GM23338 (cell line): Measurements from ENCODE around the gene SPOCK2. TPM values are rescaled to one million over a fixed set of nuclear protein-coding genes. Genes with fewer than 3 reads are reported as not detected.

ENCODE experiments used
- ATAC-seq: fragments of 200-7000 bp; cut with Tn5 transposase; 3 replicates; pipeline ENCODE4 v1.9.1; 2020
- DNase-seq: peaks from one replicate; pipeline ENCODE4 v3.0.0-alpha.2; 2015; ENCODE audit warnings: low spot score
- H2AFZ ChIP-seq: fragments of 200-600 bp; sonication (generic); 2 replicates; pipeline ENCODE4 v1.8.0; 2016; ENCODE audit warnings: antibody characterized with exemption, mild to moderate bottlenecking, moderate library complexity
- H3F3A ChIP-seq: fragments of 200-600 bp; sonication (generic); replicated peaks from 2 replicates; pipeline ENCODE4 v1.8.0; 2017; ENCODE audit warnings: antibody characterized with exemption, mixed run types, low read depth
- H3K27ac ChIP-seq: fragments of 200-600 bp; sonication (generic); 2 replicates; pipeline ENCODE4 v1.6.1; 2016; ENCODE audit warnings: low read depth
- H3K27me3 ChIP-seq: fragments of 200-600 bp; sonication (generic); 2 replicates; pipeline ENCODE4 v1.8.0; 2016; ENCODE audit warnings: mild to moderate bottlenecking, mixed run types, moderate library complexity; ENCODE audit not compliant: insufficient read depth
- H3K36me3 ChIP-seq: fragments of 200-600 bp; sonication (generic); 2 replicates; pipeline ENCODE4 v1.8.0; 2016; ENCODE audit warnings: mild to moderate bottlenecking; ENCODE audit not compliant: insufficient read depth
- H3K4me1 ChIP-seq: fragments of 200-600 bp; sonication (generic); 2 replicates; pipeline ENCODE4 v1.8.0; 2016; ENCODE audit warnings: mild to moderate bottlenecking, moderate library complexity; ENCODE audit not compliant: insufficient read depth
- H3K4me2 ChIP-seq: fragments of 200-600 bp; sonication (generic); 2 replicates; pipeline ENCODE4 v1.7.1; 2017; ENCODE audit warnings: mixed run types
- H3K4me3 ChIP-seq: fragments of 200-600 bp; sonication (generic); 2 replicates; pipeline ENCODE4 v1.6.1; 2016; ENCODE audit warnings: mixed run types
- H3K79me2 ChIP-seq: fragments of 200-600 bp; sonication (generic); replicated peaks from 2 replicates; pipeline ENCODE4 v1.8.0; 2017; ENCODE audit warnings: mild to moderate bottlenecking; ENCODE audit not compliant: insufficient read depth
- H3K9me2 ChIP-seq: fragments of 200-600 bp; sonication (generic); 2 replicates; pipeline ENCODE4 v1.8.0; 2017; ENCODE audit not compliant: insufficient read depth
- H4K20me1 ChIP-seq: fragments of 200-600 bp; sonication (generic); replicated peaks from 2 replicates; pipeline ENCODE4 v1.8.0; 2017; ENCODE audit warnings: mild to moderate bottlenecking; ENCODE audit not compliant: insufficient read depth
- H3K27ac Mint-ChIP-seq: 2 replicates; pipeline ENCODE4 v1.8.0; 2020; ENCODE audit warnings: inconsistent platforms, mild to moderate bottlenecking, moderate library complexity, mixed read lengths
- H3K27me3 Mint-ChIP-seq: 3 replicates; pipeline ENCODE4 v1.8.0; 2022; ENCODE audit warnings: low read depth, mild to moderate bottlenecking, moderate library complexity, mixed read lengths, inconsistent platforms; ENCODE audit not compliant: insufficient read depth, poor library complexity
- H3K36me3 Mint-ChIP-seq: 3 replicates; pipeline ENCODE4 v1.8.0; 2021; ENCODE audit warnings: low read depth, mild to moderate bottlenecking, inconsistent platforms, moderate library complexity, mixed read lengths
- H3K4me1 Mint-ChIP-seq: 3 replicates; pipeline ENCODE4 v1.8.0; 2020; ENCODE audit warnings: mild to moderate bottlenecking, inconsistent platforms, mixed read lengths
- H3K4me3 Mint-ChIP-seq: 3 replicates; pipeline ENCODE4 v1.8.0; 2021; ENCODE audit warnings: moderate library complexity, mild to moderate bottlenecking, inconsistent platforms, mixed read lengths
- H3K9me3 Mint-ChIP-seq: 3 replicates; pipeline ENCODE4 v1.8.0; 2020; ENCODE audit warnings: moderate library complexity, mild to moderate bottlenecking, inconsistent platforms, mixed read lengths
- CREB1 ChIP-seq: fragments of 250-450 bp; sonication (Bioruptor Pico); IDR thresholded peaks from 2 replicates; pipeline ENCODE4 v1.5.0; 2020; ENCODE audit warnings: low read depth, mild to moderate bottlenecking, moderate library complexity
- EZH2 ChIP-seq: fragments of 200-600 bp; sonication (generic); IDR thresholded peaks from one replicate; pipeline ENCODE4 v1.8.0; 2017; ENCODE audit warnings: antibody characterized with exemption, mild to moderate bottlenecking, low read depth; ENCODE audit not compliant: unreplicated experiment
- JUNB ChIP-seq: IDR thresholded peaks from one replicate; pipeline ENCODE4 v1.6.1; 2016; ENCODE audit warnings: antibody characterized with exemption; ENCODE audit not compliant: unreplicated experiment
- NANOG ChIP-seq: IDR thresholded peaks from 2 replicates; pipeline ENCODE4 v1.6.1; 2016; ENCODE audit warnings: antibody characterized with exemption, borderline replicate concordance
- STAT1 ChIP-seq: IDR thresholded peaks from one replicate; pipeline ENCODE4 v1.6.1; 2016; ENCODE audit warnings: antibody characterized with exemption; ENCODE audit not compliant: unreplicated experiment
- ZNF114 ChIP-seq: fragments of 250-450 bp; sonication (Bioruptor Pico); IDR thresholded peaks from 2 replicates; pipeline ENCODE4 v1.5.0; 2020; ENCODE audit warnings: mild to moderate bottlenecking, moderate library complexity
- ZNF331 ChIP-seq: fragments of 250-450 bp; sonication (Bioruptor Pico); IDR thresholded peaks from 2 replicates; pipeline ENCODE4 v1.5.0; 2020; ENCODE audit warnings: low read depth, mild to moderate bottlenecking, moderate library complexity
- ZNF462 ChIP-seq: fragments of 250-450 bp; sonication (Bioruptor Pico); IDR thresholded peaks from 2 replicates; pipeline ENCODE4 v1.5.0; 2020; ENCODE audit warnings: mild to moderate bottlenecking, moderate library complexity
- polyA plus RNA-seq: library from polyadenylated mRNA; unstranded; fragments of >200 nt; fragmentation: Nextera tagmentation; extraction: Ambion mirVana; gene quantifications from 2 replicates; pipeline ENCODE4 v1.2.1, GENCODE V29; 2016
- total RNA-seq: library from RNA; depleted of rRNA; stranded (reverse); fragments of >200 nt; shearing (Covaris generic); gene quantifications from 2 replicates; pipeline ENCODE4 v1.2.3, GENCODE V29; 2014

The SPOCK2 gene
- total and polyA plus RNA-seq, 2 experiments from 2014 or later: 1.3 to 3.6 TPM

GRCh38 chr10:72088889-72089575, 681 bp upstream of the SPOCK2 start:
- Histone ChIP-seq H3K27me3 (peaks cover 61% of the 10 kb centered on the region), H3K4me2 (peak overlapping the region; percentile 88), H3F3A (peaks cover 6% of the 10 kb centered on the region; the same call in 1 of the 2 replicates)

GRCh38 chr10:72087392-72087968, 871 bp downstream of the SPOCK2 start:
- no peaks in the 10 kb centered on the region for H4K20me1 ChIP-seq
- Mint-ChIP-seq H3K27ac (no peak overlapping the region), H3K36me3 (no peaks in the 10 kb centered on the region; the same call in 2 of the 3 replicates), H3K4me1 (peaks cover 30% of the 10 kb centered on the region), H3K9me3 (no peaks in the 10 kb centered on the region), H3K27me3 (peaks cover 53% of the 10 kb centered on the region), H3K4me3 (peak overlapping the region; percentile 67)
- TF ChIP-seq ZNF462 (CRISPR knock-in tag): no peak
- peak; percentile 12 for TF ChIP-seq EZH2
- no peak for TF ChIP-seq JUNB
- peaks cover 61% of the 10 kb centered on the region for H3K27me3 ChIP-seq
- H3F3A ChIP-seq: peaks cover 6% of the 10 kb centered on the region; the same call in 1 of the 2 replicates
- H3K4me2 ChIP-seq: peak overlapping the region; percentile 88
- no peaks in the 10 kb centered on the region for H3K36me3 ChIP-seq
- peak overlapping the region; percentile 73 for H3K4me3 ChIP-seq
- H3K4me1 ChIP-seq: peaks cover 21% of the 10 kb centered on the region
- H3K9me2 ChIP-seq: no peaks in the 10 kb centered on the region
- DNase-seq (peak; percentile 47), ATAC-seq (peak; percentile 44)
- no peaks in the 10 kb centered on the region for H3K79me2 ChIP-seq
- peak overlapping the region; percentile 94 for H2AFZ ChIP-seq
- no peak overlapping the region for H3K27ac ChIP-seq

More at GRCh38 chr10:72088889-72089575, 681 bp upstream of the SPOCK2 start:
- Mint-ChIP-seq H3K27me3 (peaks cover 53% of the 10 kb centered on the region), H3K4me1 (peaks cover 30% of the 10 kb centered on the region), H3K9me3 (no peaks in the 10 kb centered on the region), H3K27ac (no peak overlapping the region), H3K36me3 (no peaks in the 10 kb centered on the region; the same call in 2 of the 3 replicates), H3K4me3 (peak overlapping the region; percentile 78)
- ATAC-seq (peak; percentile 37), DNase-seq (peak; percentile 21)
- no peaks in the 10 kb centered on the region for H3K79me2 ChIP-seq
- H4K20me1 ChIP-seq: no peaks in the 10 kb centered on the region
- TF ChIP-seq STAT1: no peak
- no peak for TF ChIP-seq JUNB
- TF ChIP-seq CREB1 (CRISPR knock-in tag): no peak
- peak; percentile 36 for TF ChIP-seq EZH2
- TF ChIP-seq NANOG: no peak
- no peak for TF ChIP-seq ZNF331 (CRISPR knock-in tag)
- no peak for TF ChIP-seq ZNF114 (CRISPR knock-in tag)
- peaks cover 21% of the 10 kb centered on the region for H3K4me1 ChIP-seq
- no peak overlapping the region for H3K27ac ChIP-seq
- peak overlapping the region; percentile 94 for H2AFZ ChIP-seq
- no peaks in the 10 kb centered on the region for H3K9me2 ChIP-seq
- H3K36me3 ChIP-seq: no peaks in the 10 kb centered on the region
- peak overlapping the region; percentile 73 for H3K4me3 ChIP-seq
